Right kidney (tissue), 1 donor: ENCODE results near the gene EIF4G3.
"Not testable (repeated sequence)": the region's sequence is repeated elsewhere in the genome, so short reads cannot be mapped to it uniquely, and the experiment has no call there.

ENCODE experiments used
- DNase-seq: peaks from one replicate; pipeline ENCODE4 v3.0.0-alpha.2; 2016

The EIF4G3 gene

GRCh38 chr1:21189421-21189820 is 12.7 kb upstream of the EIF4G3 start:
- no peak for DNase-seq

GRCh38 chr1:21188235-21188634 is 11.5 kb upstream of the EIF4G3 start:
- DNase-seq, result no peak

DNA sequence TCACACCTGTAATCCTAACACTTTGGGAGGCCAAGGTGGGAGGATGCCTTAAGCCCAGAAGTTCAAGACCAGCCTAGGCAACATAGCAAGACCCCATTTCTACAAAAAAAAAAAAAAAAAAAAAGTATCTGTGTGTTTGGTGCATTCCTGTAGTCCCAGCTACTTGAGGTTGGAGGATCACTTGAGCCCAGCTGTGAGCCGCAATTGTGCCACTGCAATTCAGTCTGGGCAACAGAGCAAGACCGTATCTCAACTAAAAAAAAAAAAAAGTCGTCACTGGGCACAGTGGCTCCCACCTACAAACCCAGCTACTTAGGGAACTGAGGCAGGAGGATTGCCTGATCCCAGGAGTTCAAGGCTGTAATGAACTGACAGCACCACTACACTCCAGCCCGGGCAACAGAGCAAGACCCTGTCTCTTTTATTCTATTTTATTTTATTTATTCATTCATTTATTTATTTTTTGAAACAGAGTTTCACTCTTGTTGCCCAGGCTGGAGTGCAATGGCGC is 8.6 kb upstream of the EIF4G3 start:
- no peak for DNase-seq

DNA sequence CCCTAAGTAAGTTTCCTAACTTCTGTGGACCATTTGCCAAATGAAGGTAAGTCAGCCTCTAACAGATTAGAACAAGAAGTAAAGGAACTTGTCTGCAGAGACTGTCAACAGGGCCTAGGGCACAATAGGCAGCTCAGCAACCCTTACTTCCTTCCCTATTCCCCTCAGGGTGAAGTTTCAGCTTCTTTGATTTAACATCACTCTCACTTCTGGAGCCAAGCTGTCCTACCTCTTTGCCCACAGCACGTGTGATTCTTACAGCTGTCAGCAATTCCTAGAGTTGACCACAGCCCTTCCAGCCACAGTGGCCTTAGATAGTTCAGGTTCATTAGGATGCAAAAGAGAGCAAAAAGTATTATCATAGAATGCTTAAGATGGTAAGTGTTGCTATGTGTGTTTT is 7.6 kb upstream of the EIF4G3 start:
- DNase-seq, result no peak

GRCh38 chr1:21182181-21182731 is 5.6 kb upstream of the EIF4G3 start:
- no peak for DNase-seq

DNA sequence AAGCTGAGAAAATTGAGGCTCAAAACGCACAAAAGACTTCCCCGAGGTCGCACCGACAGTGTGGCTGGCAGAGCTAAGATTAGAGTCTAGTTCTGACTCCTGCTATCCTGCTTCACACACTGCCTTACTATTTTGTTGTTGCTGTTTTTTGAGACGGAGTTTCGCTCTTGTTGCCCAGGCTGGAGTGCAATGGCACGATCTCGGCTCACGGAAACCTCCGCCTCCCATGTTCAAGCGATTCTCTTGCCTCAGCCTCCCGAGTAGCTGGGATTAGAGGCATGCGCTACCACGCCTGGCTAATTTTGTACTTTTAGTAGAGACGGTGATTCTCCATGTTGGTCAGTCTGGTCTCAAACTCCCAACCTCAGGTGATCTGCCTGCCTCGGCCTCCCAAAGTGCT is 1.6 kb upstream of the EIF4G3 start:
- DNase-seq, result not testable (repeated sequence)

- DNase-seq, result peak; percentile 78
Observed at GRCh38 chr1:21175670-21176581, 771 bp downstream of the EIF4G3 start.

GRCh38 chr1:21175324-21175669 is 1.4 kb downstream of the EIF4G3 start:
- no peak for DNase-seq

DNA sequence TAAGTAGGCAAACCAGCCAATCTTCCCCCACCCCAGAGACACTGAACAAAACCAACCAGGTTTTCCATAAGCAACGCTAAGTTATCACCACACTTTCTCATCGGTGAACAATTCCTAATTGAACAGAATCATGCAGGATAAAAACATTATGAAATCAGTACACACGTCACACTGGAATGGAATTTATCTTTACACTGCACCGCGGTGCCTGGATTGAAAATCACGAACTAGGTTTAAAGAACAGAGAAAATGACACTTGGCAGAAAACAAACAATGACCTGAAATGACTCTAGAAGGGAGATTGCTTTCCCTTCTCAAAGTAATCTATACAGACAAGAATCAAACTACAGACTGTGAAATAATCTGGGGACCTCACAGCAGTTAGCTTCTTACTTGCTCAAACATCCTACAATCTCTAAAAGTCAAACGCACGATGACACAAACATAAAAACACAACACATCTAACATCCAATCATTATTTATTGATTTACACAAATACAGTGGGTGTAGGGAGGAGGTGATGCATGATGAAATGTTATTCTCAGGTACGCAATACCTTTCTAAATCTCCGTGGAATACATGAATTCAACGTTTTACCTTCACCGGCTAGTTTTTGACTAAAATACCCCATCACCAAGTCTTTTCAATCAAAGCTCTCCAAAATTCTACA is 1.9 kb downstream of the EIF4G3 start:
- DNase-seq, result no peak

GRCh38 chr1:21174230-21174629 is 2.5 kb downstream of the EIF4G3 start:
- no peak for DNase-seq

DNA sequence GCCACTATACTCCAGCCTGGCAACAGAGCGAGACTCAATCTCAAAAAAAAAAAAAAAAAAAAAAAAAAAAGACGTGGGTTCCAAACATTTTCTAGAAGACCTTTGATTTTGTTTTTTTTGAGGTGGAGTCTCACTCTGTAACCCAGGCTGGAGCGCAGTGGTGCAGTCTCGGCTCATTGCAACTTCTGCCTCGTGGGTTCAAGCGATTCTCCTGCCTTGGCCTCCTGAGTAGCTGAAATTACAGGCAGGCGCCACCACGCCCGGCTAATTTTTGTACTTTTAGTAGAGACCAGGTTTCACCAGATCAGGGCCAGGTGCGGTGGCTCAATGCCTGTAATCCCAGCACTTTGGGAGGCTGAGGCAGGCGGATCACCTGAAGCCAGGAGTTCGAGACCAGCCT is 3.6 kb downstream of the EIF4G3 start:
- not testable (repeated sequence) for DNase-seq

DNA sequence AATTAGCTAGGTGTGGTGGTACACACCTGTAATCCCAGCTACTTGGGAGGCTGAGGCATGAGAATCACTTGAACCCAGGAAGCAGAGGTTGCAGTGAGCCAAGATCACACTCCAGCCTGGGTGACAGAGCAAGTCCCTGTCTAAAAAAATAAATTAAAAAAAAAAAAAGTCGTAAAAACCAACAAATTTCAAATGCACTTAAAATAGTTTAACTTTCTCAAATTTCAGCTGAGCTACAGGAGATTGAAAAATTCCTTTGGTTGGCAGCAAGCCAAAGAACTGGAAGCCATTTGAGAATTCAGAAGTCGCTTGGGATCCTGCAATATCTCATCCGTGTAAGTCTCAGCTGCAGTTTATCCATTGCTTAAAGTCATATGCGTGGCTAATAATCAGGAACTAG is 5.9 kb downstream of the EIF4G3 start:
- not testable (repeated sequence) for DNase-seq

- no peak for DNase-seq
Observed at GRCh38 chr1:21168444-21168843, 8.3 kb downstream of the EIF4G3 start.

- no peak for DNase-seq
Observed at GRCh38 chr1:21165646-21166045, 11.1 kb downstream of the EIF4G3 start.

DNA sequence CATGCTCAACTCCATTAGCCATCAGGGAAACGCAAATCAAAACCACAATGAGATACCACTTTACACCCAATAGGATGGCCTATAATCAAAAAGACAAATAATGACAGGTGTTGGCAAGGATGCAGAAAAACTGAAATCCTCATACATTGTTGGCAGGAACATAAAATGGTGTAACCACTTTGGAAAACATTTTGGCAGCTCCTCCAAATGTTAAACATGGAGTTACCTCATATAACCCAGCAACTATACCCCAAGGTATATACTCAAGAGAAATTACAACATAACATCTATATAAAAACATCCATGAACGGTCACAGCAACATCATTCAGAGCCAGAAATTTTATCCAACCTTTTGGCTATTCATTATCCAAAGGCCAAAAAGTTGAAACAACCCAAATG is 11.6 kb downstream of the EIF4G3 start:
- no peak for DNase-seq

GRCh38 chr1:21164266-21164665 is 12.4 kb downstream of the EIF4G3 start:
- no peak for DNase-seq

- DNase-seq, result no peak
Observed at GRCh38 chr1:21162740-21163464, 13.8 kb downstream of the EIF4G3 start.

DNA sequence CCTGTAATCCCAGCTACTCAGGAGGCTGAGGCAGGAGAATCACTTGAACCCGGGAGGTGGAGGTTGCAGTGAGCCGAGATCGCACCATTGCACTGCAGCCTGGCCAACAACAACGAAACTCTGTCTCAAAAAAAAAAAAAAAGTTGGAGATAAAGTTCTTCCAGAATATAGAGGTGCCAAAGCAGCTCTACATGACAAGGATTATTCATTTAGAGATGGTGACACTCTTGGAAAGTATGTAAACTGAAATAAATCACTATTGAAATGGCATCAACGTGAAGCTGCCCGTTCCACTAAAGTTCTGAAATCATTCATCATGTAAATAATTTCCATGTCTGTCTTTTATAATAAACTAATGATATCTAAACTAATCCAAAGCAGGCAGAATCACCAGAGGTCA is 14.9 kb downstream of the EIF4G3 start:
- DNase-seq, result no peak

DNA sequence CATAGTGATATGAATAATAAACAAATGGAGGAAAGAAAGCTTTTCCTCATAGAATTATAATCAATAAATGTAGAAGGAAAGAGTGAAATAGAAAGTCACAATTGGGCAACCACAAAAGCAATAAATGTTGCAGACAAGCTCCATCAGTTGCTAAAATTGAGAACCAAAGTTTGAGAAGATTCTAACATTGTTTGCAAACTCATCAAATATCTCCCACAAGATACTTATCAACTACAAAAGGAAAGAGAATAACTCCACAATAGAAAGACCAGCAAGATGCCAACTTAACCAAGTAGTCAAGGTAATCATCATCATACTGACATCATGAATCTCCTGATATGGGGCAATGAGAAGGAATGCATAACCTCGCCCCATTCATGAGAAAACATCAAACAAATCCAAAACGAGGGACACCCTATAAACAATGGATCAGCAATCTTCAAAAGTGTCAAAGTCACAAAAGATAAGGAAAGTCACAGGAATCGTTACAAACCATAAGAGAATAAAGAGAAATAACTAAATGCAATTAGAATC is 16.4 kb downstream of the EIF4G3 start:
- no peak for DNase-seq

GRCh38 chr1:21157868-21158267 is 18.8 kb downstream of the EIF4G3 start:
- no peak for DNase-seq

DNA sequence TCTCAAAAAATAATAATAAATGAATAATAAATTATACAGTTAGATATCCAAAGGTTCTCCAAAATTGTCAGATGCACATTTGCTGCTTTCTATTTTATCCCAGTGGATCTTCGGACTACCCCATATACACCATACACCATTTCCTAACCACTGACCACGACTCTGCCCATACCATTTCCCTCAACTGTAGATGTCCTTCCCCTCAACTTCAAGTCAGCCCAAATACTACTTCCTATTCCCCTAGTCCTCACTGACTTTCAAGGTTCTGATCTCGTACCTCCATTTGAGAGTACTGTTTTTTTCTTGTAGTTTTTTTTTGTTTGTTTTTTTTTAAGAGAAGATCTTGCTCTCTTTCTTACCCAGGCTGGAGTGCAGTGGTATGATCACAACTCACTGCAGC is 19.6 kb downstream of the EIF4G3 start:
- DNase-seq, result no peak

- DNase-seq, result no peak
Observed at GRCh38 chr1:21156019-21156418, 20.7 kb downstream of the EIF4G3 start.
